NCI-H524 (cell line): ENCODE measurements around the gene RAB39A.
"Not testable (repeated sequence)": the region's sequence is repeated elsewhere in the genome, so short reads cannot be mapped to it uniquely, and the experiment has no call there.

ENCODE experiments used
- DNase-seq, 2 experiments: peaks; one replicate each; lab custom pipeline; 2025; lab: John Stamatoyannopoulos, UW

The RAB39A gene

DNA sequence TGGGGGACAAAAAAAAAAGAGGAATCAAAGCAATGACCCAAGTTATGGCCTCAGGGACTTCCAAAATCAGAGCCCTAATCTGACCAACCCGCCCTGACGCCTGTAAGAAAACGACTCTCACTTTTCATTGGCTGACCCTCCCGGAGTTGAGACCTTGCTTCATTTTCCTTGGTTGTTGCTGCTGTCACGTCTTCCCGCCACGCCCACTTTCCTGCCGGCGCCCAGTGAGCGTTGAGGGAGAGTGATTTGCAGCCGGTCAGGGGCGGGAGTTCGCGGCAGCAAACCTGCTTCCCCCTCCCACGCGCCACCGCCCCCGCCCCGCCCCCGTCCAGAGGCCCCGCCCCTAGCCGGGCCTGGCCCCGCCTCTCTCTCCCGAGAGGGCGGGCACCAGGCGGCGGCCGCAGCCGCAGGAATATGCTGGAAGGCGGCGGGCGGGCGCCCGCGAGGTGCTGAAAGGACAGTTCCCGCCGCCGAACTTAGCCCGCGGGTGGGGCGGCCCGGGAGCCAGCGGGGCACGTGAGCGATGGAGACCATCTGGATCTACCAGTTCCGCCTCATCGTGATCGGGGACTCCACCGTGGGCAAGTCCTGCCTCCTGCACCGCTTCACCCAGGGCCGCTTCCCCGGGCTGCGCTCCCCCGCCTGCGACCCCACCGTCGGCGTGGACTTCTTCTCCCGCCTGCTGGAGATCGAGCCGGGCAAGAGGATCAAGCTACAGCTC, at the start of gene RAB39A:
RAB39A (plus strand) TSS at position 403 of the 721 bp plus-strand sequence; CDS start at position 524, 121 bp downstream.
- DNase-seq, result peak; percentile 96 to 98

- DNase-seq, result not testable (repeated sequence)
Observed at GRCh38 chr11:107881471-107881870, 46.8 kb upstream of the RAB39A start.

GRCh38 chr11:107882095-107882820, 46.0 kb upstream of the RAB39A start:
- peak in 1 of 2 experiments; percentile 52 for DNase-seq

GRCh38 chr11:107898270-107898669, 30.0 kb upstream of the RAB39A start:
- peak in 1 of 2 experiments; percentile 70 for DNase-seq

- DNase-seq, result no peak
Observed at GRCh38 chr11:107908211-107908610, 20.0 kb upstream of the RAB39A start.

GRCh38 chr11:107912415-107912814, 15.8 kb upstream of the RAB39A start:
- DNase-seq, result not testable (repeated sequence)

DNA sequence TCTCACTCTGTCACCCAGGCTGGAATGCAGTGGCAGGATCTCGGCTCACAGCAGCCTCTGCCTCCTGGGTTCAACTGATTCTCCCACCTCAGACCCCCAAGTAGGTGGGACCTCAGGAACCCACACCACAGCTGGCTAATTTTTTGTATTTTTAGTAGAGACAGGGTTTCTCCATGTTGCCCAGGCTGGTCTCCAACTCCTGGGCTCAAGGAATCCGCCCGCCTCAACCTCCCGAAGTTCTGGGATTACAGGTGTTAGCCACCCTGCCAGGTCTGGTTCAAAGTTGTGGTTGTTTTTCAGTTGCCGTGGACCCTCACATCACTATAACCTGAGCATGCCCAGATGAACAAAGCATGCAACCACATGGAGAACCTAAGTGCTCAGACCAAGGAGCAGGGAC, 13.0 kb upstream of the RAB39A start:
- DNase-seq, result no peak

- peak; percentile 51 to 57 for DNase-seq
Observed at GRCh38 chr11:107916671-107917241, 11.5 kb upstream of the RAB39A start.

DNA sequence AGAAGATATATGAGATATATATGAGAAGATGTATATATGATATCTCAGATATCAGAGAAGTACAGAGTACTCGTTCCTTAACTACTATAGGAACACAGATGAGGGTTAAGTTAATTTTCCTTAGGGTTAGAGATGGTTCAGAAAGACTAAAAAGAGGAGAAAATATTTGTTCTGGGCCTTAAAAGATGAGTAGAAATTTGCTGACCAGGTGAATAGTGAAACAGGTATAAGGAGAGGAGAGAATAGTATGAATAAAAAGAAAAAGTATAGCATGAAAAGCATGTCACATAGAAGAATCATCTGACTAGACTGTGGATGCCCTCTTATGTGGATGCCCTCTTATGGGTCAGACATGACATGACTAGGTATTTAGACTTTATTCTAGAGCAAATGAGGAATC, 6.3 kb upstream of the RAB39A start:
- no peak for DNase-seq

GRCh38 chr11:107923519-107923918, 4.7 kb upstream of the RAB39A start:
- DNase-seq, result not testable (repeated sequence)

DNA sequence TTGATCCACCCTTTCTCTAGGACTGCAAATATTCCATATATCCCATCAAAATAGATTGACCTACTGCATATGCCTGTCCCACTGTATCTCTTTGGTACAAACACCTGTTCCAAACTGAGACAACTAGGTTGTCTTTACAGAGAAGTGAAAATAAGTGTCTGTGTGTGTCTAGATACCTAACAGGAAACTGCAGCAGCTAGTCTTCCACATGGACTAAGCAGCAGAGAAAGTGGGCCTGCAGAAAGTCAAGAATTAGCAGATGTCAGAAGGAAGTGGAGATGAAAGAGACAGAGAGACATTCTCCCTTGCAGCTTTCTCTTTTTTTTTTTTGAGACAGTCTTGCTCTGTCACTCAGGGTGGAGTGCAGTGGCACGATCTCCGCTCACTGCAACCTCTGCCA, 3.9 kb upstream of the RAB39A start:
- no peak for DNase-seq

- DNase-seq, result no peak
Observed at GRCh38 chr11:107927559-107927958, 689 bp upstream of the RAB39A start.

DNA sequence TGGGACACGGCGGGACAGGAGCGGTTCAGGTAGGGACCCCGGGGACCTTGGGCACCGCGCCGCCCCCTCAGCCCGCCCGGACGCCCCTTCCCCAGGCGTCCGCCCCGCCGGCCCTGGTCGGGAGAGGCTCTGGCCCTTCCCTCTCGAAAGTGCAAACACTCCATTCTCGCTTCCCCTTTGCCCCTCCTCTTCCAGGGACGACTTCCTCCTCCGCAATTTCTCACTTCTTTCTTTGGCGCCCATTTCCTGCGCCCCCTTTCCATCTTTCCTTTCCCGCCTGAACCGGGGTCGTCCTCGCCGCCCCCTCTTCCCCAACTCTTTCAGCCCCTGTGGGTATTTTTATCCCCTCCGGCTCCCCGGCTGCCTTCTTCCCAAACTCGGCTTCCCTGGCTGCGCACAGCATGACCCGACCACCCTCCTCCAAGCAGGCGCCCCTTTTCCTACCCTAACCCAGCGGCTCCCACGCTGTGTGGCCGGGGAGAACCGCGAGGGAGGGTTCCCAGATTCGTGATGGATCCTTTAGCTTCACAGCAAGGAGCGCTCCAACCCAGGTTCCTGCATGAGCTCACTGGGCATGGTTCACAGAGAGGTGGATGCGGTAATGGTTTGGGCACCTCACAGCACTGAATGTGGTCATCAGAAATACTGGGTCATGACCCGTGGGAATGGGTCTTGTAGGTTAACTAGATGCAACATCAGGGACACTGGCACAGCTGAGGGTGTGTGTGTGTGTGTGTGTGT, 689 bp downstream of the RAB39A start:
- DNase-seq, result peak; percentile 44 to 67

DNA sequence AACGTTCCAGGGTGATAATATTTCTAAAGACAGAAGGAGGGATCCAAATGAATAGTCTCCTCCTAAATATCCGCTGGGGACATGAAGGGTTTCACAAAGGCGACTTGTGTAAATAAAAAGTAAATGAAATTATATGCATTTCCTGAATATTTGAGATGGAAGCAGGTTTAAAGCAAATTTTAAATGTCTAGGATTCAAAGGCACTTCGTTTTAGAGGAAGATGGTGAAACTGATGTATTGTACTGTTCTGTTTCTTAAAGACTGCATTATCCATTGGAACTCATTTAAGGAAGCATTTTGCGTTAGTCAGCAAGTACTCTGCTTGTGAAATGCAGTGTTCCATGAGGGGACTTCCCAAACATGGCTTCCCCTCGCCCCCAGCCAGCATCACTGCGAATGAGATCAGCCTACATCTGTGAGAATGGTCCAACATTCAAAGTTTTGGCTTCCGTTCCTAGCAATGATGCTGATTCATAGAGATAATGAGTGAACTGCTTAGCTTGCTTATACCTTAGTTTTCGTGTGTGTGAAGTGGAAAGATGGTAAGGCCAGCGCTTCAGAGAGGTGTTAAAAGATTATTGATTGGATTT, 1.5 kb downstream of the RAB39A start:
- DNase-seq, result peak; percentile 28 to 30

GRCh38 chr11:107931206-107931605, 3.0 kb downstream of the RAB39A start:
- DNase-seq, result no peak

DNA sequence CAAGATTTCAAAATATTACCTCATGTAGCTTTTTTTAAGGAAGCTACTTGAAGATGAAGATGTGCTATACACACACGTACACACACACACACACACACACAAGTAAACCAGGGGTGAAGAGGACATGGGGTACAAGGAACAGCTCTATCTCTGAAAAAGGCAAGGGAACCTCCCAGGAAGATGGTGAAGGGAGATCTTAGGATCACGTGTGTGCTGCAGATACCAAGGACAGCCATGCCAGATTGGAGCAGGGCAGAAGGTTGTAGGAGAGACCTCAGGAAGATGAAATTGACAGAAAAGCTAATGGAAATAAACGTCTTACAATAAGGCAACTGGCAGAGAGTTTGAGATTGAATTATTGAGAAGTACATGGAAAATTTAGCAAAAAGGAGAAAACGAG, 19.7 kb downstream of the RAB39A start:
- DNase-seq, result no peak

DNA sequence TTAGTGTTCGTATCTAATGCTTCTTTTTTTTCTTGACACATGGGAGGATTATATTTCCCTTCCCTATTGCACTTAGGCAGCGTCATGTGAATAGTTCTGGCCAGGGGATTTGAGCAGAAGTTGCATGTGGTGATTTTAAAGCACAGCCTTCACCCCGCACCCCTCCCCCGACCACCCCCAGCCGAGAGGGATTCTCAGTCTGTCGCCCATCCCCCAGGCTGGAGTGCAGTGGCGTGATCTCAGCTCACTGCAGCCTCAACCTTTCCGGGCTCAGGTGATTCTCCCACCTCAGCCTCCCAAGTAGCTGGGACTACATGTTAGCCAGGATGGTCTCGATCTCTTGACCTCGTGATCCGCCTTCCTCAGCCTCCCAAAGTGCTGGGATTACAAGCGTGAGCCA, 20.1 kb downstream of the RAB39A start:
- not testable (repeated sequence) for DNase-seq

DNA sequence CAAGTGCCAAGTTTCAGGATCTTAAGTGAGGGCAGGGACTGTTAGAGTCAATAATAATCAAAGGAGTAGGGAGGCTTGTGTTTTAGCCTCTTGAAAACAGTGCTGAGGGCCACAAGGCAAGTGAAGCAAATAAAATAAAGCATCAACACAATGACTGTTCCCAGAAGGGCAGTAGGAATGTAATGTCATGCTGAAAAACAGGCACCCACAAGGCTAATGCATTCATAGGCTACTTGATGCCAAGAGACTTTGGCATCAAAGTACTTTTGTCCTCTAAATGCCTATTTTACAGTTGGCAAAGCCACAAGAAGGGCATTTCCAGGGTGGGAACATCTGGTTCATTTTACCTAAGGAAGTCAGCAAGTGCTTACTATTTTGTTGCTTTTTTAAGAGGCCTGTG, 22.9 kb downstream of the RAB39A start:
- no peak for DNase-seq

- no peak for DNase-seq
Observed at GRCh38 chr11:107953446-107953845, 25.2 kb downstream of the RAB39A start.

- peak; percentile 52 to 69 for DNase-seq
Observed at GRCh38 chr11:107956543-107956942, 28.3 kb downstream of the RAB39A start.

- peak; percentile 86 to 93 for DNase-seq
Observed at GRCh38 chr11:107957109-107957588, 28.9 kb downstream of the RAB39A start.

DNA sequence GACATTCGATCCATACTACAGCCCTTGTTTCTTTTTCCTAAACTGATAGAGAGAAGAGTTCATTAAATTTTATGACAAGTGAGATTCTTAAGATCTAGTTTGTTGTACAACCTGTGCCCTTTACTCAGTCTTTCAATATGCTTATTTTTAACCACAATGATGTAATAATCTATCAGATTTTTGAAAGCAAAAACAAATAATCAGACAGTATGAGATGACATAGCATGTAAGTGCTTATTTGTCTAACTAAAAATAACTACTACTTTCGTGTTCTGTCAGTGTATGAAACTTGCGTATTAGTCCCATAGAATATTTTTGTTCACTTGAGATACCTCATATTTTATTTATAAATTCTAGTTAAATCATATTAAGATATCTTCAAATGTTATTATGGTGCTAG, 33.2 kb downstream of the RAB39A start:
- no peak for DNase-seq
